ENCODE measurements around the gene LTBP1.

DNA sequence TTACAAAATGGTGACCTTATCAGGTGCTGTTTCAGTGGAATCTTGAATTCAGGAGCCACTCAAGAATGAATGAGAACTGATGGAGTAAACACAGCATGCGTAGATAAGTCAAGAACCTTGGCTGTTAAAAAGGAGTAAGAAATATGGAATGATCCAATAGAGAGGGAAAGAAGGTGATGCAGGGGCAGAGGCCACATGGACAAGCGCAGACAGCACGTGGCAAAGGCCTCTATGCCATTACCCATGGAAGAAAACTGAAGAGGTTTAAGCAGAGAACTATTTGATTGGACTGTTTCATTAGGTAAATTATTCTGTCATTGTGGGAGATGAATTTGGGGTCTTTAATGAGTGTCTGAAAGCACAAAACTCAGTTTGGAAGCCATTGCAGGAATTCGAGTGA is 387.3 kb downstream of the LTBP1 start:
- TF ChIP-seq, protein P1, sequence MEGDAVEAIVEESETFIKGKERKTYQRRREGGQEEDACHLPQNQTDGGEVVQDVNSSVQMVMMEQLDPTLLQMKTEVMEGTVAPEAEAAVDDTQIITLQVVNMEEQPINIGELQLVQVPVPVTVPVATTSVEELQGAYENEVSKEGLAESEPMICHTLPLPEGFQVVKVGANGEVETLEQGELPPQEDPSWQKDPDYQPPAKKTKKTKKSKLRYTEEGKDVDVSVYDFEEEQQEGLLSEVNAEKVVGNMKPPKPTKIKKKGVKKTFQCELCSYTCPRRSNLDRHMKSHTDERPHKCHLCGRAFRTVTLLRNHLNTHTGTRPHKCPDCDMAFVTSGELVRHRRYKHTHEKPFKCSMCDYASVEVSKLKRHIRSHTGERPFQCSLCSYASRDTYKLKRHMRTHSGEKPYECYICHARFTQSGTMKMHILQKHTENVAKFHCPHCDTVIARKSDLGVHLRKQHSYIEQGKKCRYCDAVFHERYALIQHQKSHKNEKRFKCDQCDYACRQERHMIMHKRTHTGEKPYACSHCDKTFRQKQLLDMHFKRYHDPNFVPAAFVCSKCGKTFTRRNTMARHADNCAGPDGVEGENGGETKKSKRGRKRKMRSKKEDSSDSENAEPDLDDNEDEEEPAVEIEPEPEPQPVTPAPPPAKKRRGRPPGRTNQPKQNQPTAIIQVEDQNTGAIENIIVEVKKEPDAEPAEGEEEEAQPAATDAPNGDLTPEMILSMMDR (IDR thresholded peaks at IDR 0.05) = no peak
- TF ChIP-seq POLR2A (IDR thresholded peaks at IDR 0.05) = no peak

Data from breast epithelium (tissue), 3 donors.